SK-N-SH (cell line): ENCODE measurements around the gene SLC39A9. TPM values are rescaled to one million over a fixed set of nuclear protein-coding genes. Genes with fewer than 3 reads are reported as not detected.
"Not testable (repeated sequence)": the region's sequence is repeated elsewhere in the genome, so short reads cannot be mapped to it uniquely, and the experiment has no call there.

Experiments
- CTCF ChIA-PET: fragments of 300-600, 350-600 bp; formaldehyde crosslinking; extraction: SDS; loops from one replicate; lab custom pipeline; 2021; lab: Yijun Ruan, JAX
- POLR2A ChIA-PET: fragments of 350-600 bp; sonication (Branson Sonifier 250); formaldehyde crosslinking; extraction: SDS; loops from one replicate; lab custom pipeline; 2020; ENCODE audit warnings: antibody characterized with exemption, inconsistent platforms; lab: Yijun Ruan, JAX
- DNase-seq: peaks from one replicate; pipeline ENCODE4 v3.0.0; 2012
- H2AFZ ChIP-seq: fragments of 200-600 bp; sonication (generic); 2 replicates; pipeline ENCODE4 v1.8.1; 2016; ENCODE audit warnings: antibody characterized with exemption, mild to moderate bottlenecking, low read depth
- H3F3A ChIP-seq: fragments of 200-600 bp; sonication (generic); replicated peaks from 2 replicates; pipeline ENCODE3; 2016; ENCODE audit warnings: antibody characterized with exemption, mild to moderate bottlenecking; ENCODE audit not compliant: insufficient read depth
- H3K27ac ChIP-seq, 2 experiments: fragments of 200-500 bp in 1 of 2; fragments of 200-600 bp in 1 of 2; sonication (Bioruptor generic) in 1 of 2; sonication (generic), shearing (Covaris generic) in 1 of 2; 2 replicates each; pipeline versions ENCODE4 v1.5.1 to v1.6.1; 2014 to 2016; ENCODE audit warnings: low read depth in 2 of 2, inconsistent platforms in 1 of 2, low read length in 1 of 2, mild to moderate bottlenecking in 1 of 2, mixed read lengths in 1 of 2
- H3K27me3 ChIP-seq: fragments of 200-600 bp; sonication (generic), shearing (Covaris generic); 2 replicates; pipeline ENCODE4 v1.6.1; 2016; ENCODE audit warnings: mixed run types; ENCODE audit not compliant: insufficient read depth
- H3K36me3 ChIP-seq, 2 experiments: fragments of 200-500 bp in 1 of 2; fragments of 200-600 bp in 1 of 2; sonication (Bioruptor generic) in 1 of 2; sonication (generic) in 1 of 2; replicated peaks in 1 of 2; 2 replicates each; pipeline versions ENCODE3 to v1.5.1; 2014 to 2016; ENCODE audit warnings: low read length in 1 of 2, mild to moderate bottlenecking in 1 of 2; ENCODE audit not compliant: insufficient read depth in 2 of 2, control insufficient read depth in 1 of 2
- H3K4me1 ChIP-seq, 2 experiments: fragments of 200-500 bp in 1 of 2; fragments of 200-600 bp in 1 of 2; sonication (Bioruptor generic) in 1 of 2; sonication (generic), shearing (Covaris generic) in 1 of 2; 2 replicates each; pipeline versions ENCODE4 v1.5.1 to v1.6.1; 2014 to 2016; ENCODE audit warnings: low read depth in 1 of 2, low read length in 1 of 2, mixed run types in 1 of 2; ENCODE audit not compliant: insufficient read depth in 2 of 2, control insufficient read depth in 1 of 2
- H3K4me2 ChIP-seq: fragments of 200-600 bp; sonication (generic), shearing (Covaris generic); 2 replicates; pipeline ENCODE4 v1.6.1; 2017; ENCODE audit warnings: mixed run types
- H3K4me3 ChIP-seq, 2 experiments: fragments of 200-500 bp in 1 of 2; fragments of 200-600 bp in 1 of 2; sonication (Bioruptor generic) in 1 of 2; sonication (generic), shearing (Covaris generic) in 1 of 2; 2 replicates each; pipeline versions ENCODE4 v1.5.1 to v1.8.1; 2014 to 2016; ENCODE audit warnings: low read depth in 2 of 2, inconsistent platforms in 1 of 2, low read length in 1 of 2, mild to moderate bottlenecking in 1 of 2, mixed read lengths in 1 of 2, moderate library complexity in 1 of 2
- H3K79me2 ChIP-seq: fragments of 200-600 bp; sonication (generic); 2 replicates; pipeline ENCODE4 v1.8.1; 2017; ENCODE audit warnings: mild to moderate bottlenecking; ENCODE audit not compliant: insufficient read depth
- H3K9ac ChIP-seq: fragments of 200-600 bp; sonication (generic); 2 replicates; pipeline ENCODE4 v1.6.1; 2017; ENCODE audit warnings: mixed run types
- H3K9me2 ChIP-seq: fragments of 200-600 bp; sonication (generic); 2 replicates; pipeline ENCODE4 v1.6.1; 2017; ENCODE audit warnings: mixed run types
- H3K9me3 ChIP-seq: fragments of 200-600 bp; sonication (generic); 2 replicates; pipeline ENCODE4 v1.6.1; 2017; ENCODE audit warnings: mixed run types, mild to moderate bottlenecking, moderate library complexity
- H4K20me1 ChIP-seq: fragments of 200-600 bp; sonication (generic); 2 replicates; pipeline ENCODE4 v1.6.1; 2017; ENCODE audit warnings: mild to moderate bottlenecking, mixed run types; ENCODE audit not compliant: insufficient read depth
- MXI1 ChIP-seq: IDR thresholded peaks from 2 replicates; pipeline ENCODE4 v1.6.1; 2012; ENCODE audit warnings: mild to moderate bottlenecking, low read depth, low read length, improper control_type of control experiment
- RAD21 ChIP-seq: IDR thresholded peaks from 2 replicates; pipeline ENCODE4 v1.6.1; 2012; ENCODE audit warnings: mild to moderate bottlenecking, low read length
- SMC3 ChIP-seq: IDR thresholded peaks from 2 replicates; pipeline ENCODE4 v1.6.1; 2012; ENCODE audit warnings: low read depth, low read length, improper control_type of control experiment
- WGBS: methylation state at CpG from one replicate; pipeline ENCODE4 v1.1.6; 2017; ENCODE audit warnings: low lambda C conversion rate; 5-methylcytosine and 5-hydroxymethylcytosine counted together
- polyA plus RNA-seq, 3 experiments: library from polyadenylated mRNA; depleted of rRNA; stranded (reverse); fragments of >200 nt; gene quantifications; 2 replicates each; pipeline ENCODE4 v1.2.3, GENCODE V29; 2012
- TF ChIP-seq, protein P1 (sequence below): fragments of 200-600 bp; sonication (generic); IDR thresholded peaks from 2 replicates; pipeline ENCODE4 v1.6.1; 2017; ENCODE audit warnings: antibody characterized with exemption, mild to moderate bottlenecking, moderate library complexity

Gene SLC39A9
- polyA plus RNA-seq, 1 of the 3 experiments (the other 2 are of a cell fraction), result 39.8 TPM

GRCh38 chr14:69475194-69475818 lies 76.8 kb downstream of the SLC39A9 start:
- Histone ChIP-seq H2AFZ (no peak overlapping the region), H3K27ac (no peak overlapping the region), H3K9me2 (no peaks in the 10 kb centered on the region), H3K27me3 (no peaks in the 10 kb centered on the region), H3K36me3 (no peaks in the 10 kb centered on the region), H3F3A (no peaks in the 10 kb centered on the region), H3K4me1 (no peaks in the 10 kb centered on the region), H3K79me2 (no peaks in the 10 kb centered on the region), H3K9me3 (no peaks in the 10 kb centered on the region), H3K9ac (no peak overlapping the region), H3K4me3 (no peak overlapping the region), H4K20me1 (no peaks in the 10 kb centered on the region), H3K4me2 (no peak overlapping the region)
- CTCF ChIA-PET, result interaction anchor here (0.8 to 2.6 kb wide), 18 partner anchors 10 to 393 kb away, joined by 3 to 9 read pairs (median 4); no protein-coding TSS in a partner anchor
- POLR2A ChIA-PET, result no interaction called here
- peak; percentile 51 for DNase-seq
- 72% methylated on average over 7 of the region's 8 CpGs for WGBS
- TF ChIP-seq, protein P1, sequence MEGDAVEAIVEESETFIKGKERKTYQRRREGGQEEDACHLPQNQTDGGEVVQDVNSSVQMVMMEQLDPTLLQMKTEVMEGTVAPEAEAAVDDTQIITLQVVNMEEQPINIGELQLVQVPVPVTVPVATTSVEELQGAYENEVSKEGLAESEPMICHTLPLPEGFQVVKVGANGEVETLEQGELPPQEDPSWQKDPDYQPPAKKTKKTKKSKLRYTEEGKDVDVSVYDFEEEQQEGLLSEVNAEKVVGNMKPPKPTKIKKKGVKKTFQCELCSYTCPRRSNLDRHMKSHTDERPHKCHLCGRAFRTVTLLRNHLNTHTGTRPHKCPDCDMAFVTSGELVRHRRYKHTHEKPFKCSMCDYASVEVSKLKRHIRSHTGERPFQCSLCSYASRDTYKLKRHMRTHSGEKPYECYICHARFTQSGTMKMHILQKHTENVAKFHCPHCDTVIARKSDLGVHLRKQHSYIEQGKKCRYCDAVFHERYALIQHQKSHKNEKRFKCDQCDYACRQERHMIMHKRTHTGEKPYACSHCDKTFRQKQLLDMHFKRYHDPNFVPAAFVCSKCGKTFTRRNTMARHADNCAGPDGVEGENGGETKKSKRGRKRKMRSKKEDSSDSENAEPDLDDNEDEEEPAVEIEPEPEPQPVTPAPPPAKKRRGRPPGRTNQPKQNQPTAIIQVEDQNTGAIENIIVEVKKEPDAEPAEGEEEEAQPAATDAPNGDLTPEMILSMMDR, result peak; percentile 49
- TF ChIP-seq MXI1, result no peak
- TF ChIP-seq SMC3, result peak; percentile 27; the same call in 1 of the 2 replicates
- TF ChIP-seq RAD21, result peak; percentile 49

DNA sequence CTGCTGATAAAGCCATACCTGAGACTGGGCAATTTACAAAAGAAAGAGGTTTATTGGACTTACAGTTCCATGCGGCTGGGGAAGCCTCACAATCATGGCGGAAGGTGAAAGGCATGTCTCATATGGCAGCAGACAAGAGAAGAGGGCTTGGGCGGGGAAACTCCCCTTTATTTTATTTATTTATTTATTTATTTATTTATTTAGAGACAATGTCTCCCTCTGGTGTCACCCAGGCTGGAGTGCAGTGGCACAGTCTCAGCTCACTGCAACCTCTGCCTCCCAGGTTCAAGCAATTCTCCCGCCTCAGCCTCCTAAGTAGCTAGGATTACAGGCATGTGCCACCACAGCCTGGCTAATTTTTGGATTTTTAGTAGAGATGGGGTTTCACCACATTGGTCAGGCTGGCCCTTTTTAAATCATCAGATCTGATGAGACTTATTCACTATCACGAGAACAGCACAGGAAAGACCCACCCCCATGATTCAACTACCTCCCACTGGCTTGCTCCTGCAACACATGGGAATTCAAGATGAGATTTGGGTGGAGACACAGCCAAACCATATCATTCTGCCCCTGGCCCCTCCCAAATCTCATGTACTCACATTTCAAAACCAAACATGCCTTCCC lies 78.4 kb downstream of the SLC39A9 start:
- POLR2A ChIA-PET, DNase-seq, H3K4me1 ChIP-seq, H4K20me1 ChIP-seq, H3K79me2 ChIP-seq, H3K4me2 ChIP-seq, H3K27ac ChIP-seq, H3K9me2 ChIP-seq, H3K9me3 ChIP-seq, H3F3A ChIP-seq, H2AFZ ChIP-seq, H3K27me3 ChIP-seq, H3K36me3 ChIP-seq, H3K9ac ChIP-seq, H3K4me3 ChIP-seq: not testable (repeated sequence)
- WGBS, result 88% methylated on average over 5 of the region's 5 CpGs
- CTCF ChIA-PET, result interaction anchor here (0.7 to 2.1 kb wide), 8 partner anchors 9 to 287 kb away, joined by 3 to 7 read pairs (median 4); partner anchors contain the start of genes ERH and SLC39A9
- TF ChIP-seq, protein P1, result peak; percentile 29; the same call in 1 of the 2 replicates

- H3K9me2 ChIP-seq, H3K36me3 ChIP-seq, H4K20me1 ChIP-seq, H3K4me3 ChIP-seq, H3K9me3 ChIP-seq, H3F3A ChIP-seq, DNase-seq, H3K4me1 ChIP-seq, POLR2A ChIA-PET, H2AFZ ChIP-seq, H3K27me3 ChIP-seq, H3K9ac ChIP-seq, H3K4me2 ChIP-seq, H3K27ac ChIP-seq, H3K79me2 ChIP-seq: not testable (repeated sequence)
- CTCF ChIA-PET, result interaction anchor here (0.6 to 1.4 kb wide), 3 partner anchors 20 to 122 kb away, joined by 3 to 4 read pairs (median 3); no protein-coding TSS in a partner anchor
- 62% methylated on average over 2 of the region's 2 CpGs for WGBS
Observed at GRCh38 chr14:69478055-69478454, 79.6 kb downstream of the SLC39A9 start.
